GM19035 (cell line): ENCODE results near the gene MGST2.

ENCODE experiments used
- ATAC-seq: cut with Tn5 transposase; IDR thresholded peaks from one replicate; pipeline ENCODE4 v1.9.1; 2021; ENCODE audit not compliant: unreplicated experiment

MGST2 gene

GRCh38 chr4:139735381-139736273 lies 70.0 kb downstream of the MGST2 start:
- ATAC-seq, result no peak

GRCh38 chr4:139736274-139736660 lies 70.6 kb downstream of the MGST2 start:
- ATAC-seq, result no peak

GRCh38 chr4:139736661-139737060 lies 71.0 kb downstream of the MGST2 start:
- no peak for ATAC-seq

- no peak for ATAC-seq
These were observed 73.4 kb downstream of the MGST2 start for GRCh38 chr4:139738846-139739613.

- no peak for ATAC-seq
These were observed 74.5 kb downstream of the MGST2 start for GRCh38 chr4:139740121-139740520.

GRCh38 chr4:139740531-139741041 lies 75.0 kb downstream of the MGST2 start:
- ATAC-seq, result no peak

- ATAC-seq, result no peak
These were observed 77.4 kb downstream of the MGST2 start for GRCh38 chr4:139743027-139743426.

GRCh38 chr4:139744232-139744631 lies 78.6 kb downstream of the MGST2 start:
- no peak for ATAC-seq

GRCh38 chr4:139745111-139745639 lies 79.6 kb downstream of the MGST2 start:
- no peak for ATAC-seq

- no peak for ATAC-seq
These were observed 81.0 kb downstream of the MGST2 start for GRCh38 chr4:139746431-139747171.

GRCh38 chr4:139749338-139749737 lies 83.7 kb downstream of the MGST2 start:
- ATAC-seq, result no peak

- ATAC-seq, result no peak
These were observed 84.3 kb downstream of the MGST2 start for GRCh38 chr4:139749835-139750498.

GRCh38 chr4:139753686-139754085 lies 88.1 kb downstream of the MGST2 start:
- no peak for ATAC-seq
